GM19099 (cell line): Measurements from ENCODE around the gene ADAMTSL3.

ENCODE experiments used
- POLR2A ChIP-seq: IDR thresholded peaks from 3 replicates; pipeline ENCODE4 v1.6.1; 2011; ENCODE audit warnings: low read depth; ENCODE audit not compliant: insufficient read length; ENCODE audit errors: extremely low read depth

Gene ADAMTSL3

GRCh38 chr15:83653288-83653638, 660 bp upstream of the ADAMTSL3 start:
- TF ChIP-seq POLR2A: no peak

- no peak for TF ChIP-seq POLR2A
Observed at GRCh38 chr15:83654379-83655236, 685 bp downstream of the ADAMTSL3 start.

GRCh38 chr15:83655237-83655616, 1.3 kb downstream of the ADAMTSL3 start:
- TF ChIP-seq POLR2A: no peak

DNA sequence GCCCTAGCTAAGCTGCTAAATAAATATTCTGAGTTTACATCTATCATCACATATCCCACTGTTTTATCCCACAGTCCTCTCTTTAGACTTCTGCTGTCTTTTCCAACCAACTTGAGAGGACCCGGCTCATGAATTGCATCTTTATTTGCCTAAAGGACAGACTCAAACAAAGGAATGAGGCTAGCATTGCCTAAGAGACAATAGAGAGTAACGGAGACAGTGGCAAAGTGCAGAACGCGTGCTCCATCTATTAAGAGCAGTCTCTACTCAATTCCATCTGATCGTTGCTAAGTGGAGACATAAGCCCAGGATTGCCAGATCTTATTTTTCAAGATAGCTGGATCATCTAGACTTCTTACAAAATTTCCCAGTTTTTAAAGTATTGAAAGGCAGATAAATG, 2.3 kb downstream of the ADAMTSL3 start:
- no peak for TF ChIP-seq POLR2A

- TF ChIP-seq POLR2A: no peak
Observed at GRCh38 chr15:83656943-83657528, 3.1 kb downstream of the ADAMTSL3 start.

GRCh38 chr15:83657549-83657948, 3.6 kb downstream of the ADAMTSL3 start:
- TF ChIP-seq POLR2A: no peak

- no peak for TF ChIP-seq POLR2A
Observed at GRCh38 chr15:83658430-83659416, 4.8 kb downstream of the ADAMTSL3 start.

GRCh38 chr15:83659417-83659812, 5.5 kb downstream of the ADAMTSL3 start:
- TF ChIP-seq POLR2A: no peak

DNA sequence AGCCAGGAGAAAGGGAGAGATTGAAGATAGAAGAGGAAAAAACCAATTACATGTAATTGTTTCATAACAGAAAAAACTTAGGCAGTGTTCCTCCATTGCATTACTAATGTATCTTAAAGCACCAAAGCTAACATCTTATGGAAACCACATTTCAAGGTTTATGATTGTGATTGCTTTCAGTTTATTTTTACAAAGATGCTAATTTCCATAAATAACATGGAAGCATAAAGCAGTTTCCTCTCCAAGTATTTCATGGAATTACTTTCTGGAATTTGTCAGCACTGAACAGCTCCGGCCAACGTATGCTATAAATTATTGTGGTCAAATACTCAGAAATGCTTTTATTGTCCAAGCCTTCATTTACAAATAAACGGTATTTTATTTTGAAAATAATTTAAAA, 11.6 kb downstream of the ADAMTSL3 start:
- no peak for TF ChIP-seq POLR2A

GRCh38 chr15:83670672-83671229, 16.8 kb downstream of the ADAMTSL3 start:
- TF ChIP-seq POLR2A: no peak

- no peak for TF ChIP-seq POLR2A
Observed at GRCh38 chr15:83671603-83672002, 17.7 kb downstream of the ADAMTSL3 start.

GRCh38 chr15:83673385-83673784, 19.5 kb downstream of the ADAMTSL3 start:
- no peak for TF ChIP-seq POLR2A

DNA sequence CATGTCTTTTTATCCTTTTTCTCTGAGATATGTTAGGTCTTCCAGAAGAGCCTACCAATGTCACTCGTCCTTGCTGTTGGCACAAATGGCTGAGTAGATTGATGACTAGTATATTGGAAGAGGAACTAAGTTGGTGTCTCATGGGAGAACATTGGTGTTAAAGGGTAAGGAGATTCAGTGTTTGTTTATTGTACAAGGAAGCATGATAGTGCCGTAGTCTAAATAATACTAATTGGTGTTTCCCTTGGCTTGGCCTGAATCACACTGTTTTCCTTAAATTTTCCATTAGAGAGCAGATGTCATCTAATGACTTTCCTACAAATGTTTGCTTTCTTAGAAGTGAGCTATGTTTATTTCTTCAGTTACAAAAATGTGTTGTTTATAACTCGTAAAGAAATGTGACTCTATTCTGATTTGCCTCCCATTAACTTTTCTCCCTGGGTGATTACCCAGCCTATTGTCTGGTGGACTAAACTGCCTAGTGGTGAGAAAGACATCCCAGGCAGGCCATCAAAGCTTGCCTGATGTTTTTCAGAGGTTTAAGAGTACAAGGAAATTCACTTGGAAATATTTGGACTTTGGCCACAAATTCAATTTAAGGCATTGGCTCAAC, 28.7 kb downstream of the ADAMTSL3 start:
- no peak for TF ChIP-seq POLR2A

GRCh38 chr15:83685916-83686332, 32.0 kb downstream of the ADAMTSL3 start:
- TF ChIP-seq POLR2A: no peak

DNA sequence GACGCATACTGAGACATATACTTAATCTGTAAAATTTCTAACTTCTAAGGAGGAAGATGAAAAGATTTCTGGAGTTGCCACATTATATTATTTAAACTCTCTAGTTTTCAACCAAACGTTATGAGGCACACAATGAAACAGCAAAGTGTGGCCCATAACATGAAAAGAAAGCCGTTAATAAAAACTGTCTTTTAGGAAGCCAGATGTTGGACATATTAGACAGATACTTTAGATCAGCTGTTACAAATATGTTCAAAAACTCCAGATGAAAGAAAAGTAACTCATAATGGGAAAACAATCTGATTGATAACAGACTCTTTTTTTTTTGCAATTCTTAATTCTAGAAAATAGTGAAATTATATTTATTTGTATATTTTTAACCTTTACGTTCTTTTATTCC, 34.3 kb downstream of the ADAMTSL3 start:
- no peak for TF ChIP-seq POLR2A
